HepG2 (cell line): Measurements from ENCODE around the gene GAPDH. TPM values are rescaled to one million over a fixed set of nuclear protein-coding genes. Genes with fewer than 3 reads are reported as not detected.

Experiments used
- ATRX ChIP-seq: sonication (generic); formaldehyde crosslinking; IDR thresholded peaks from 2 replicates; pipeline ENCODE4 v1.4.0; 2020; ENCODE audit warnings: missing genetic modification reagents, borderline replicate concordance
- HMG20A ChIP-seq: IDR thresholded peaks from 2 replicates; pipeline ENCODE4 v1.6.1; 2016; ENCODE audit warnings: borderline replicate concordance
- HOXA5 ChIP-seq: sonication (generic); formaldehyde crosslinking; IDR thresholded peaks from 2 replicates; pipeline ENCODE4 v1.4.0; 2020; ENCODE audit warnings: missing genetic modification reagents
- KLF16 ChIP-seq, 2 experiments: sonication (generic) in 1 of 2; formaldehyde crosslinking in 1 of 2; IDR thresholded peaks; 2 replicates each; pipeline versions ENCODE4 v1.6.1 to v1.8.0; 2016 to 2023; ENCODE audit warnings: missing genetic modification reagents in 2 of 2, missing compliant biosample characterization in 1 of 2
- NFKBIZ ChIP-seq: IDR thresholded peaks from 2 replicates; pipeline ENCODE4 v1.6.1; 2018; ENCODE audit warnings: missing genetic modification reagents, missing compliant biosample characterization
- SIX1 ChIP-seq: sonication (generic); formaldehyde crosslinking; IDR thresholded peaks from 2 replicates; pipeline ENCODE4 v1.4.0; 2020; ENCODE audit warnings: missing genetic modification reagents, borderline replicate concordance
- ZNF547 ChIP-seq: sonication (generic); formaldehyde crosslinking; IDR thresholded peaks from 2 replicates; pipeline ENCODE4 v1.5.1; 2020; ENCODE audit warnings: mild to moderate bottlenecking, missing genetic modification reagents
- ZNF724P ChIP-seq: sonication (generic); formaldehyde crosslinking; IDR thresholded peaks from 2 replicates; pipeline ENCODE4 v1.8.0; 2022; ENCODE audit warnings: missing genetic modification reagents, borderline replicate concordance
- ZNF788 ChIP-seq: sonication (generic); formaldehyde crosslinking; IDR thresholded peaks from 2 replicates; pipeline ENCODE4 v1.5.0; 2020; ENCODE audit warnings: mild to moderate bottlenecking, missing genetic modification reagents, borderline replicate concordance
- polyA plus RNA-seq, 8 experiments: library from polyadenylated mRNA; depleted of rRNA in 3 of 8; stranded (reverse) in 7 of 8; unstranded in 1 of 8; fragments of >200 nt; fragmentation: Illumina TruSeq in 4 of 8; extraction: Trizol in 4 of 8; gene quantifications; 2 replicates each; pipeline versions ENCODE4 v1.2.1 to v1.2.3, GENCODE V29; 2011 to 2016; ENCODE audit warnings: low read depth in 4 of 8, missing spikeins in 1 of 8, mixed read lengths in 1 of 8; ENCODE audit not compliant: insufficient read depth in 1 of 8
- total RNA-seq, 5 experiments: library from RNA; depleted of rRNA; stranded (reverse); fragments of >200 nt; fragmentation: Illumina TruSeq; extraction: Trizol; gene quantifications; 2 replicates each; pipeline ENCODE4 v1.2.3, GENCODE V29; 2016; ENCODE audit warnings: low read depth in 1 of 5
- TF ChIP-seq, protein P1 (sequence below): sonication (generic); formaldehyde crosslinking; IDR thresholded peaks from one replicate; pipeline ENCODE4 v1.5.1; 2020; ENCODE audit warnings: mild to moderate bottlenecking, missing genetic modification reagents; ENCODE audit errors: not compliant biosample characterization
- TF ChIP-seq, protein P2 (sequence below): IDR thresholded peaks from 2 replicates; pipeline ENCODE4 v1.6.1; 2016; ENCODE audit warnings: missing biosample characterization, missing genetic modification reagents, low read depth
- TF ChIP-seq, protein P3 (sequence below): sonication (generic); formaldehyde crosslinking; IDR thresholded peaks from 2 replicates; pipeline ENCODE4 v1.9.0; 2021; ENCODE audit warnings: missing genetic modification reagents, mild to moderate bottlenecking, borderline replicate concordance
- TF ChIP-seq, protein P4 (sequence below): sonication (generic); formaldehyde crosslinking; conservative IDR thresholded peaks from 2 replicates; pipeline ENCODE4 v1.4.0; 2020; ENCODE audit warnings: mild to moderate bottlenecking, missing genetic modification reagents, moderate library complexity

Gene GAPDH
- total and polyA plus RNA-seq, 2 of the 13 experiments (the other 11 are each of a cell fraction or from before 2014, with no cell fraction given) = 3,038 to 12,722 TPM

DNA sequence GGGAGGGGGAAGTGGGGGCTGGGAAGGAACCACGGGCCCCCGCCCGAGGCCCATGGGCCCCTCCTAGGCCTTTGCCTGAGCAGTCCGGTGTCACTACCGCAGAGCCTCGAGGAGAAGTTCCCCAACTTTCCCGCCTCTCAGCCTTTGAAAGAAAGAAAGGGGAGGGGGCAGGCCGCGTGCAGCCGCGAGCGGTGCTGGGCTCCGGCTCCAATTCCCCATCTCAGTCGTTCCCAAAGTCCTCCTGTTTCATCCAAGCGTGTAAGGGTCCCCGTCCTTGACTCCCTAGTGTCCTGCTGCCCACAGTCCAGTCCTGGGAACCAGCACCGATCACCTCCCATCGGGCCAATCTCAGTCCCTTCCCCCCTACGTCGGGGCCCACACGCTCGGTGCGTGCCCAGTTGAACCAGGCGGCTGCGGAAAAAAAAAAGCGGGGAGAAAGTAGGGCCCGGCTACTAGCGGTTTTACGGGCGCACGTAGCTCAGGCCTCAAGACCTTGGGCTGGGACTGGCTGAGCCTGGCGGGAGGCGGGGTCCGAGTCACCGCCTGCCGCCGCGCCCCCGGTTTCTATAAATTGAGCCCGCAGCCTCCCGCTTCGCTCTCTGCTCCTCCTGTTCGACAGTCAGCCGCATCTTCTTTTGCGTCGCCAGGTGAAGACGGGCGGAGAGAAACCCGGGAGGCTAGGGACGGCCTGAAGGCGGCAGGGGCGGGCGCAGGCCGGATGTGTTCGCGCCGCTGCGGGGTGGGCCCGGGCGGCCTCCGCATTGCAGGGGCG lies at the start of gene GAPDH (continued):
- TF ChIP-seq NFKBIZ (CRISPR knock-in tag) = no peak
- TF ChIP-seq ATRX = no peak
- TF ChIP-seq, protein P1, sequence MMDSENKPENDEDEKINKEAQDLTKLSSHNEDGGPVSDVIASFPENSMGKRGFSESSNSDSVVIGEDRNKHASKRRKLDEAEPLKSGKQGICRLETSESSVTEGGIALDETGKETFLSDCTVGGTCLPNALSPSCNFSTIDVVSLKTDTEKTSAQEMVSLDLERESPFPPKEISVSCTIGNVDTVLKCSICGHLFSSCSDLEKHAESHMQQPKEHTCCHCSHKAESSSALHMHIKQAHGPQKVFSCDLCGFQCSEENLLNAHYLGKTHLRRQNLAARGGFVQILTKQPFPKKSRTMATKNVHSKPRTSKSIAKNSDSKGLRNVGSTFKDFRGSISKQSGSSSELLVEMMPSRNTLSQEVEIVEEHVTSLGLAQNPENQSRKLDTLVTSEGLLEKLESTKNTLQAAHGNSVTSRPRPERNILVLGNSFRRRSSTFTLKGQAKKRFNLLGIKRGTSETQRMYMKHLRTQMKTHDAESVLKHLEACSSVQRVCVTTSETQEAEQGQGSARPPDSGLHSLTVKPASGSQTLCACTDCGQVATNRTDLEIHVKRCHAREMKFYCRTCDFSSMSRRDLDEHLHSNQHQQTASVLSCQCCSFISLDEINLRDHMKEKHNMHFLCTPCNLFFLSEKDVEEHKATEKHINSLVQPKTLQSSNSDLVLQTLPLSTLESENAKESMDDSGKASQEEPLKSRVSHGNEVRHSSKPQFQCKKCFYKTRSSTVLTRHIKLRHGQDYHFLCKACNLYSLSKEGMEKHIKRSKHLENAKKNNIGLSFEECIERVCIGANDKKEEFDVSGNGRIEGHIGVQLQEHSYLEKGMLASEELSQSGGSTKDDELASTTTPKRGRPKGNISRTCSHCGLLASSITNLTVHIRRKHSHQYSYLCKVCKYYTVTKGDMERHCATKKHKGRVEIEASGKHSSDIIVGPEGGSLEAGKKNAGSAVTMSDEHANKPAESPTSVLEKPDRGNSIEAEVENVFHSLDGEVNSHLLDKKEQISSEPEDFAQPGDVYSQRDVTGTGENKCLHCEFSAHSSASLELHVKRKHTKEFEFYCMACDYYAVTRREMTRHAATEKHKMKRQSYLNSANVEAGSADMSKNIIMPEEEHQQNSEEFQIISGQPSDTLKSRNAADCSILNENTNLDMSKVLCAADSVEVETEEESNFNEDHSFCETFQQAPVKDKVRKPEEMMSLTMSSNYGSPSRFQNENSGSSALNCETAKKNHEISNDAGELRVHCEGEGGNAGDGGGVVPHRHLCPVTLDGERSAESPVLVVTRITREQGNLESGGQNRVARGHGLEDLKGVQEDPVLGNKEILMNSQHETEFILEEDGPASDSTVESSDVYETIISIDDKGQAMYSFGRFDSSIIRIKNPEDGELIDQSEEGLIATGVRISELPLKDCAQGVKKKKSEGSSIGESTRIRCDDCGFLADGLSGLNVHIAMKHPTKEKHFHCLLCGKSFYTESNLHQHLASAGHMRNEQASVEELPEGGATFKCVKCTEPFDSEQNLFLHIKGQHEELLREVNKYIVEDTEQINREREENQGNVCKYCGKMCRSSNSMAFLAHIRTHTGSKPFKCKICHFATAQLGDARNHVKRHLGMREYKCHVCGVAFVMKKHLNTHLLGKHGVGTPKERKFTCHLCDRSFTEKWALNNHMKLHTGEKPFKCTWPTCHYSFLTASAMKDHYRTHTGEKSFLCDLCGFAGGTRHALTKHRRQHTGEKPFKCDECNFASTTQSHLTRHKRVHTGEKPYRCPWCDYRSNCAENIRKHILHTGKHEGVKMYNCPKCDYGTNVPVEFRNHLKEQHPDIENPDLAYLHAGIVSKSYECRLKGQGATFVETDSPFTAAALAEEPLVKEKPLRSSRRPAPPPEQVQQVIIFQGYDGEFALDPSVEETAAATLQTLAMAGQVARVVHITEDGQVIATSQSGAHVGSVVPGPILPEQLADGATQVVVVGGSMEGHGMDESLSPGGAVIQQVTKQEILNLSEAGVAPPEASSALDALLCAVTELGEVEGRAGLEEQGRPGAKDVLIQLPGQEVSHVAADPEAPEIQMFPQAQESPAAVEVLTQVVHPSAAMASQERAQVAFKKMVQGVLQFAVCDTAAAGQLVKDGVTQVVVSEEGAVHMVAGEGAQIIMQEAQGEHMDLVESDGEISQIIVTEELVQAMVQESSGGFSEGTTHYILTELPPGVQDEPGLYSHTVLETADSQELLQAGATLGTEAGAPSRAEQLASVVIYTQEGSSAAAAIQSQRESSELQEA (CRISPR knock-in tag) = no peak
- no peak; the same call in none of the 2 replicates for TF ChIP-seq HOXA5 (CRISPR knock-in tag)
- TF ChIP-seq, protein P2, sequence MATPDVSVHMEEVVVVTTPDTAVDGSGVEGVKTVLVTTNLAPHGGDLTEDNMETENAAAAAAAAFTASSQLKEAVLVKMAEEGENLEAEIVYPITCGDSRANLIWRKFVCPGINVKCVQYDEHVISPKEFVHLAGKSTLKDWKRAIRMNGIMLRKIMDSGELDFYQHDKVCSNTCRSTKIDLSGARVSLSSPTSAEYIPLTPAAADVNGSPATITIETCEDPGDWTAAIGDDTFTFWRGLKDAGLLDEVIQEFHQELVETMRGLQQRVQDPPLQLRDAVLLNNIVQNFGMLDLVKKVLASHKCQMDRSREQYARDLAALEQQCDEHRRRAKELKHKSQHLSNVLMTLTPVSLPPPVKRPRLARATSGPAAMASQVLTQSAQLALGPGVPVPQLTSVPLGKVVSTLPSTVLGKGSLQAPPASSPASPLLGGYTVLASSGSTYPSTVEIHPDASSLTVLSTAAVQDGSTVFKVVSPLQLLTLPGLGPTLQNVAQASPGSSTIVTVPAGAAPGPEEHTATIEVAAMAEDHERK (CRISPR knock-in tag) = peak; percentile 64; the same call in 1 of the 2 replicates
- peak; percentile 76 for TF ChIP-seq ZNF788
- TF ChIP-seq HMG20A = no peak
- no peak for TF ChIP-seq ZNF547 (CRISPR knock-in tag)
- TF ChIP-seq ZNF724P (CRISPR knock-in tag) = no peak; the same call in 1 of the 2 replicates
- TF ChIP-seq SIX1 (CRISPR knock-in tag) = no peak; the same call in 1 of the 2 replicates
- 0 out of 4 replicates have a peak, but pooled peaks of 1 of the 2 experiments have one; percentile 57 for TF ChIP-seq KLF16 (CRISPR knock-in tag; IDR thresholded peaks at IDR 0.05)
- TF ChIP-seq, protein P3, sequence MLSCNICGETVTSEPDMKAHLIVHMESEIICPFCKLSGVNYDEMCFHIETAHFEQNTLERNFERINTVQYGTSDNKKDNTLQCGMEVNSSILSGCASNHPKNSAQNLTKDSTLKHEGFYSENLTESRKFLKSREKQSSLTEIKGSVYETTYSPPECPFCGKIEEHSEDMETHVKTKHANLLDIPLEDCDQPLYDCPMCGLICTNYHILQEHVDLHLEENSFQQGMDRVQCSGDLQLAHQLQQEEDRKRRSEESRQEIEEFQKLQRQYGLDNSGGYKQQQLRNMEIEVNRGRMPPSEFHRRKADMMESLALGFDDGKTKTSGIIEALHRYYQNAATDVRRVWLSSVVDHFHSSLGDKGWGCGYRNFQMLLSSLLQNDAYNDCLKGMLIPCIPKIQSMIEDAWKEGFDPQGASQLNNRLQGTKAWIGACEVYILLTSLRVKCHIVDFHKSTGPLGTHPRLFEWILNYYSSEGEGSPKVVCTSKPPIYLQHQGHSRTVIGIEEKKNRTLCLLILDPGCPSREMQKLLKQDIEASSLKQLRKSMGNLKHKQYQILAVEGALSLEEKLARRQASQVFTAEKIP (CRISPR knock-in tag) = no peak
- TF ChIP-seq, protein P4, sequence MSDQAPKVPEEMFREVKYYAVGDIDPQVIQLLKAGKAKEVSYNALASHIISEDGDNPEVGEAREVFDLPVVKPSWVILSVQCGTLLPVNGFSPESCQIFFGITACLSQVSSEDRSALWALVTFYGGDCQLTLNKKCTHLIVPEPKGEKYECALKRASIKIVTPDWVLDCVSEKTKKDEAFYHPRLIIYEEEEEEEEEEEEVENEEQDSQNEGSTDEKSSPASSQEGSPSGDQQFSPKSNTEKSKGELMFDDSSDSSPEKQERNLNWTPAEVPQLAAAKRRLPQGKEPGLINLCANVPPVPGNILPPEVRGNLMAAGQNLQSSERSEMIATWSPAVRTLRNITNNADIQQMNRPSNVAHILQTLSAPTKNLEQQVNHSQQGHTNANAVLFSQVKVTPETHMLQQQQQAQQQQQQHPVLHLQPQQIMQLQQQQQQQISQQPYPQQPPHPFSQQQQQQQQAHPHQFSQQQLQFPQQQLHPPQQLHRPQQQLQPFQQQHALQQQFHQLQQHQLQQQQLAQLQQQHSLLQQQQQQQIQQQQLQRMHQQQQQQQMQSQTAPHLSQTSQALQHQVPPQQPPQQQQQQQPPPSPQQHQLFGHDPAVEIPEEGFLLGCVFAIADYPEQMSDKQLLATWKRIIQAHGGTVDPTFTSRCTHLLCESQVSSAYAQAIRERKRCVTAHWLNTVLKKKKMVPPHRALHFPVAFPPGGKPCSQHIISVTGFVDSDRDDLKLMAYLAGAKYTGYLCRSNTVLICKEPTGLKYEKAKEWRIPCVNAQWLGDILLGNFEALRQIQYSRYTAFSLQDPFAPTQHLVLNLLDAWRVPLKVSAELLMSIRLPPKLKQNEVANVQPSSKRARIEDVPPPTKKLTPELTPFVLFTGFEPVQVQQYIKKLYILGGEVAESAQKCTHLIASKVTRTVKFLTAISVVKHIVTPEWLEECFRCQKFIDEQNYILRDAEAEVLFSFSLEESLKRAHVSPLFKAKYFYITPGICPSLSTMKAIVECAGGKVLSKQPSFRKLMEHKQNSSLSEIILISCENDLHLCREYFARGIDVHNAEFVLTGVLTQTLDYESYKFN = peak; percentile 46; the same call in 1 of the 2 replicates
